HG03442 (cell line): ENCODE measurements around the gene BMAL2.

ENCODE experiments used
- ATAC-seq: cut with Tn5 transposase; IDR thresholded peaks from one replicate; pipeline ENCODE4 v1.9.1; 2021; ENCODE audit warnings: mild to moderate bottlenecking, moderate library complexity; ENCODE audit not compliant: unreplicated experiment

BMAL2 gene, protein sequence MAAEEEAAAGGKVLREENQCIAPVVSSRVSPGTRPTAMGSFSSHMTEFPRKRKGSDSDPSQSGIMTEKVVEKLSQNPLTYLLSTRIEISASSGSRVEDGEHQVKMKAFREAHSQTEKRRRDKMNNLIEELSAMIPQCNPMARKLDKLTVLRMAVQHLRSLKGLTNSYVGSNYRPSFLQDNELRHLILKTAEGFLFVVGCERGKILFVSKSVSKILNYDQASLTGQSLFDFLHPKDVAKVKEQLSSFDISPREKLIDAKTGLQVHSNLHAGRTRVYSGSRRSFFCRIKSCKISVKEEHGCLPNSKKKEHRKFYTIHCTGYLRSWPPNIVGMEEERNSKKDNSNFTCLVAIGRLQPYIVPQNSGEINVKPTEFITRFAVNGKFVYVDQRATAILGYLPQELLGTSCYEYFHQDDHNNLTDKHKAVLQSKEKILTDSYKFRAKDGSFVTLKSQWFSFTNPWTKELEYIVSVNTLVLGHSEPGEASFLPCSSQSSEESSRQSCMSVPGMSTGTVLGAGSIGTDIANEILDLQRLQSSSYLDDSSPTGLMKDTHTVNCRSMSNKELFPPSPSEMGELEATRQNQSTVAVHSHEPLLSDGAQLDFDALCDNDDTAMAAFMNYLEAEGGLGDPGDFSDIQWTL

DNA sequence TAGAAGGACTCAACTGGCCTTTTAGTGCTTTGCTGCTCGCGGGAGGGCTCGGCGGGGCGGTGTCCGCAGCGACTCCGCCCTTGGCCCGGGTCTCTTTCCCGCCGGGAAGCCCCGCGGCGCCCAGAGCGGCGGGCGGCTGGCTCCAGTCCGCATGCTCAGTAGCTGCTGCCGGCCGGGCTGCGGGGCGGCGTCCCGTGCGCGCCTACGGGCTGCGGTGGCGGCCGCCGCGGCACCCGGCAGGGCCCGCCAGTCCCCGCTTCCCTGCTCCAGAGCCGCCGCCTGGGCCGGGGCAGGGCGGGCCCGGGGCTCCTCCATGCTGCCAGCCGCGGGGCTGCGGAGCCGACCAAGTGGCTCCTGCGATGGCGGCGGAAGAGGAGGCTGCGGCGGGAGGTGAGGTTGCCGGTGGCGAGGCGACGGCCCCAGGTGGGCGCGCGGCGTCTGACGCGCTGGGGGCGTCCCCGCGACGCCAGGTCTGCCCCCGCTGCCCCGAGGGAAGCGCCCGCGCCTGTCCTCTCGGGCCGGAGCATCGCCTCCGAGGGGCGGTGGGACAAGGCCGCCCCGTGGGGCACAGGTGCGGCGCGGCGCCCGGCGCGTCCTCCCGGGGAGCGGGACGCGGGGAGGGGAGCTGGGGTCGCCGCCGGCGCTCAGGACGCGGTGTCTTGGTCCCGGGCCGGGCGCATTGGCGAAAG lies at the start of gene BMAL2:
TSS of gene BMAL2 (plus strand) at position 123 of the 689 bp plus-strand sequence. CDS start at position 360, 237 bp downstream.
- peak; percentile 34 for ATAC-seq

DNA sequence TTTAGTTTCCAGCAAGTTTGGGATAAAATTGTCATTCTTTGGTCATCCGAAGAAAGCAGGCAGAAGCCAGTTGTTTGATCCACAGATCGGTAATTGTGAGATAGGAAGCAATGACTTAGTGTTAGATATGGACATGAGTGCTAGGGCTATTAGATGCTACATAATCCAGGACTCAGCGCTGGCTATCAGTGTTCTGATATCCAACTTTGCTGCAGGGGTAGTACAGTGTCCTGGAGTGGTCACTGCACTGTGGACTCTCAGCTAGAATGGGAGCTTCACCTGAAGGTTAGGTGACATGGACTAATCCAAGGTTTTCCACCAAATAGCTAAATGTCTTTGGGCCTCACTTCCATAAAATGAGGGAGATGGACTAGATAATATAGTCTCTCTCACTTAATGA lies 48.6 kb upstream of the BMAL2 start:
- no peak for ATAC-seq

DNA sequence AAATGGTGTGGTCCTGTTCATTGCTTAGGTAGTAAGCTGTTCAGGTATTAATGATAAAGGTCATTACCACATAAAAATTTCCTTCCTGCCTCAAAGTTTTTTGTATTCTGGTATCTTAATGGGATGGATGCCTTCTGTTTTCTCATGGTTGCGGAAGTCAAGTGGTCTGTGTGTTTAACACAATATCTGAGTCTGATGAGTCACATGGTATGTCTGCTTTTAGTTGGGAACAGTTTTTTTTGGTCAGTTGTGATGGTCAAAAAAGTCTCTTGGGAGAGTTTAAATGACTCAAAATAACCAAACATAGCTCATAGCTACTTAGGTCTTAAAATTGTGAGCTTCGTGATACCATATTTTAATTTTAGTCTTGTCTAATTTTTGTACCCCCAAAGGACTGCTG lies 47.9 kb upstream of the BMAL2 start:
- peak; percentile 78 for ATAC-seq

DNA sequence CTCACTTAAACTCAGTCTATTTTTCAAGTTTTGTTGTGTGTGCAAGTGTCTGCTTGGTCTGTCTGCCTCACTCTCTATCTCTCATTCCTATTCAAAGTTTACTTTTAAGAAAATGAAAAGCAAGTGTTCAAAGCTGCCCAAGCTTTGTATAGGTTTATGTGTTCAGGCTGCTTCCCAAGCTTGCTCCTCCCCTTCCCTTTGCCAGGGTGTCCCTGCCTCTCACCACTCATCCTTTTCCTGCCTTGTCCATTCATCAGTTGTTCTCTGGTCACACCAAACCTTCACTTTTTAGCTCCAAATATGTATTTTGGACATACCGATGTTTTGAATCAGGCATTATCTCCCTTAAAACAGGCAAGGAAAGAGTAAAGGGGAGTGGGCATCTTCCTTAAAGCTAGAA lies 47.2 kb upstream of the BMAL2 start:
- no peak for ATAC-seq

DNA sequence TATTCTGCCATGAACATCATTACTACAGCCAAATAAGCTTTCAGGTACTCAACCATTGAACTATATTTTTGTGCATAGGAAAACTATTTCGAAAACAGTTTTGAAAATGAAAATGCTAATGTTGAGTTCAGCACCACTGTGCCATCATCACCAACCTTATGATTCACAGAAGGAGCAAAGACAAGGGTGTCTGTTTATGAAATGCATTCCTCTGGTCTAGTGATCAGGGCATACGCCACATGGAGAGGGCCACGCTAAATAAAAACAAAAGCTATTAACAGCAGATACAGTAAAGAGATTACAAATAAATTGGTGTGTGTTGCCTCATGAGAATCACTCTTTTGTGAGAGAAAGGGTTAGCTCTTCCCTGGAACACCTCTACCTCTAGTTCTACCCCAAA lies 43.2 kb upstream of the BMAL2 start:
- no peak for ATAC-seq

DNA sequence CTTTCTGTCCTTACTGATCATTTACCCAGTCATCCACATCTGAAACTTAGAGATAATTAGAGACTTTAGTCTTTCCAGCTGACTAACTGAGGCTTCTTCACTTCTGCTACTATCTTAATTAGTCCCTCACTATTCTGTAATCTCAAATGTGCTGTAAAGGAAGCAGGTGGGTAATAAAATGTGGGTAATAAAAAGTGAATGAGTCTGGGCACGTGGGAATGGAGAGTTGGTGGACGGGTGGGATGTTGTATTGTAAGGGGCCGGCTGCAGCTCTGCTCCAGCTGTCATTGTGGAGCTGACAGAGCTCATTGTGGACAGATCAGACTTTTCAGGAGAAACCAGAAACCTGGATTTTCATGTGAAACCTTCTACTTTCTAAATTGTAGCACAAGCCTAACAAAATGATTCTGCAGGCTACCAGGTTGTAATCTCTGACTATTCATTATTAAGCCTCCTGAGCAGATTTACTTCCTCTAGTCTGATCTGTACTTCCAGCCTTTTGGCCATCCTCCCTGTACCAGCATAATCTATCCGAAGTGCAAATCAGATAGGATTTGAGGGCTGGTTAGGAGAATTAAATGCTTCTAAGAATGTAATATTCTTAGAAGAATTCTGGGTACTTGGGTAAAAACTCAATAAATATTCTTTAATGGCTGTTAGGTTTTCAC lies 42.0 kb upstream of the BMAL2 start:
- ATAC-seq: no peak

DNA sequence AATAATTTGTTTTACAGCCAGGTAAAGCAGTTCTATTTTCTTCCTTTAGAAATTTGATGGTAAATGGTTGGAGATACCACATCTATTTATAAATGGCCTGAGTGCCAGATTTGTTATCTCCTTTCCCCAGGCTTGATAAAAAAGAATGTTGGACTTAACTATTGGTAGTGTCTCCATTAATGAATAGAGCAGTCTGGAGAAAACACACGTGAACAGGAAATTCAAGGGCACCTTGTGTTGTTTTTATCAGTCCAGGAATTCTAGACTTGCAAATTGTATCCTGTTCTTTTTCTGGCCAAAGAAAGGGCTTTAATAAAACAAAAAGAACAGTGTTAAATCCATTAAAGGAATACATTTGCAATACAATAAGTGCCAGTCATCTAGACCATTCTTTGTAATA lies 40.8 kb upstream of the BMAL2 start:
- ATAC-seq: no peak

DNA sequence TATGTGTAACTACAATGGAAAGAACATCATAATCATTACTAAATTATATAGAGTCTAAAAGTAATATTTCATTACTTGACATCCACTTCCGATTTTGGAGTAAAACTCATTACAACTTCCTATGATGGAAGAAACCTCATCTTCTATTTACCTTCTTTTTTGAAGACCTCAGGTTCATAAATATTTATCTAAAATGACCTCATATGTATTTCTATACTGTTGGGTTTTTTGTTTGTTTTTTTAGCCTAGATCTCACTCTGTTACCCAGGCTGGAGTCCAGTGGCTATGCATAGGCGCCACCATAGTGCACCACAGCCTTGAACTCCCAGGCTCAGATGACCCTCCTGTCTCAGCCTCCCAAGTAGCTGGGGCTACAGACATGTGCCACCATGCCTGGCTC lies 39.9 kb upstream of the BMAL2 start:
- ATAC-seq: no peak

DNA sequence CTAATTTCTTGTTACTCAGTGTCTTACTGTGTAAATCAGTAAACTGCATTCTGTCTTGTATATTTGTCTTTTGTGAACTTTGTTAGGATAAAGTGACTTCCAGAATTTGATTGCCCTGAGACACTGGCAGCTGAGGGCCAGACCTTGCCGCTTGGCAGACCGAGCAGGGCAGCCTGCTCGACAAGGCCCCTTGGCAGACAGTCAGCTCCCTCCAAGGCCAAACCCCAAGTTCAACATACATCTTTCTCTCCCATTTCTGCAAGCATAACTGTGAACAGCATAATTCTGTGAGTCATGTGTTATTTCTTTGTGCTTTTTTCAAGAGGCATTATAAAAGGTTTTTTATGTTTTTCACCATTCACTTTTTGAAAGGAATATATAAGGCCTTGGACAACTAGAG lies 39.2 kb upstream of the BMAL2 start:
- no peak for ATAC-seq

DNA sequence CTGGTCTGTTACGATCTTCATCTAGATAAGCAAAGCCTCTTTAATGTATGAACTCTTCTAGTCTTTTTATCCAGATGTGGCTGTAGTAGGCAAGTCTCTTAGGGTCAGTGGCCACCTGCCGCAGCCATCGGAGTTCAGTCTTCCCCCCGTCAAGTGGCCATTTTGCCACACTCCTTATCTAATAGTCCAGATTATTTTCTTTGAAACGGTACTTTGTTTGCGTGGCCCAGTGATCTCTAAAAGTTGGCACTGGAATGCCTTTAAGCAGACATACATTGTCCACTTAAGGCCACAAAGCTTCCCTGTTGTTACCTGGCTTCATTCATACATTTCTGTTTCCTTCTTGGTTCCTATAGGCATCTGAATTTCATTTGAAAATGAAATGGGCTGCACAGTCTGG lies 36.0 kb upstream of the BMAL2 start:
- ATAC-seq: no peak

DNA sequence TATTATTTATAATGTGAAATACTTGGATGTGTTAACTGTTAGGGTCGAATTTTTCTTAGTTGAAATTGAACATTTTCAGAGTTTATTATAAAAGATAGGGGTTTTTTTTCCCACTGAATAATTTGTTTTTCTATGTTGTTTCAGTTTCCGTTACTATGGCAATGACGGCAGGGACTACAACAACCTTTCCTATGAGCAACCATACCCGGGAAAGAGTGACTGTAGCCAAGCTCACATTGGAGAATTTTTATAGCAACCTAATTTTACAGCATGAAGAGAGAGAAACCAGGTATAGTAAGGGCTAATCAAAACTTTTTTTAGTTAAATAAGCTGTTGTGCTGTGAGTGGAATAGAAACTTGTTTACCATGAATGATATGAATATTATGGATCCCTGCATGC lies 35.1 kb upstream of the BMAL2 start:
- no peak for ATAC-seq

DNA sequence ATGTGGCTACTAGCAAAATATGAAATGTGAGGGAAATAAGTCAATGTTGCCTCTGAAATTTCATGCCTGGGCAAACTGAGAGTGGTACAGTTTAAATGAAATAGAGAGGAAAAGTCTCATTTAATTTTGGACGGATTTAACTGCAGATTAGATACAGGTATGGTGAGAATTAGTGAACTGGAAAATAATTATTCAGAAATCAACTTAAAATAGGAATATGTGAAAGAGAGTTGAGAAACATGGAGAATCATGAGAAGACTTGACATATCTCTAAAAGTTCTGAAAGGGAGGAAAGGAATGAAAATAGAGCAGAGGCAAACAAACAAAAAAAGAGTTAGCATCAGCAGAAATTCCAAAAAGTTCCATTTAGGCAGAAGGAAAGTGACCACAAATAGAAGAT lies 33.5 kb upstream of the BMAL2 start:
- ATAC-seq: no peak

DNA sequence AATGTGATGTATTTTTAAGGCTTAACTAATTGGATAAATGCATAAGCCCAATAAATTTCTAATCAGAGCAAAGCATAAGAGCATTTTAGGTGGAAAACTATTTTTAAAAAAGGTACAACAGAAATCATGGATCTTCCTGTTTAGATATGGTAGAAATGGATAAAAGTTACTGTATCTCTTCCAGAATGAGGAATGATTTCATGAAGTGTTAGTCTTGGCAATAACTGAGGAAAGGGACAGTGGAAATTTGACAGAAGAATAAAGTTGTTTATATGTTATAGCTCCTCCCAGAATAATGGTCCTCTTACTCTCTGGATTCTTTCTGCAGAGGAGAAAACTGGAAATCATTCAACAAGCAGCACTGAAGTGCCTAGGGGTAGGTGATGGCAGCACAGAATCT lies 32.4 kb upstream of the BMAL2 start:
- ATAC-seq: no peak

DNA sequence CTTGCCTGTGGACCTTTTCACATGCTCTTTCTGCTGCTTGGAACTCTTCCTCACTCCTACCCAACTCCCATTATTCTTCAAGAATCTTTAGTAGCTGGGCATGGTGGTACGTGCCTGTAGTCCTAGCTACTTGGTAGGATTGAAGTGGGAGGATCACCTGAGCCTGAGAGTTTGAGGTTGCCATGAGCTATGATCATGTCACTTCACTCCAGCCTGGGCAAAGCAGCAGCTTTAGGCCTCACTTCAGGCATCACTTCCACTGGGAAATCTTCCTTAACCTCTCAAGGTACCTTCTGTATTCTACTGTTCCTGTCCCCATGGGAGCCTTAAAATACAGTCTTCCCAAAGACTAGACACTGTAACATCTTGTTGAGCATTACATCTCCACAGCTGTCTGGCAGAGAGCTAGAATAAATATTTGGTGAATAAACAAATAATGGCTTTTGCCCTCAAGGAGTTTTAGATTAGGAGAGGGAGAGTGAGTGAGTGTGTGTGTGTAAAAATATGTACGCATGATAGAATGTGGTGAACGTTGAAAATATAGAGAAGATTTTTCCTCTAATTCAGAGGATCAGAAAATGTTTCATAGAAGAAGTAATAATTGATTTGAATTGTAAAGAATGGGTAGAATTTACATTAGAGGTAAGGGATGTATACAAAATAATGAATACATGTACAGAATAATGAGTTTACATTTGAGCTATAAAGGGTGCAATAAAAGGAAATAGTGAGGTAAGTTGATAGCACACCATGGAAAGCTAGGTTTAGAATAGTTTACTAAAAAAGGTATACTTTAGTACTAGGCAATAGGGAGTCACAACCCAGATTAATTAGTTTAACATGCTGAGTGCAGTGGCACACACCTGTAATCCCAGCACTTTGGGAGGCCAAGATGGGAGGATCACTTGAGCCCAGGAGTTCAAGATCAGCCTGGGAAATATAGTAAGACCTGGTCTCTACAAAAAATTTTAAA lies 29.2 kb upstream of the BMAL2 start:
- ATAC-seq: no peak

DNA sequence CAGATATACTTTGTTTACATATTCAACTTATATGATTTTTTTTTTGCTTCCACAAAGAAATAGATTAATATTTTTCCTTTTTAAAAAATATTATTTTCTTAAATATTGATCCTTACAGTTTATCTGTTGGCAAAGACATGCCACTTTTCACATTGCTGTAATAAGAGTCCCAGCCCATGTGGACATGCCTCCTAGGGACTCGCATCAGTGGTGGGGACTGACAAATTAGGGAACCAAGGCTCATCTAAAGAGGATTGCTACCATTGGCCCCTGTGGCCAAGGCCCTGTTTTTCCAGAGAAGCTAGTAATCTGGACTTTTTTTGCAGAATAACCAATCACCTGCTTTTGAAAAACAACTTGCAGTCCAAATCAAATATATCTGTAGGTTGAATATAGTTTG lies 27.8 kb upstream of the BMAL2 start:
- no peak for ATAC-seq

DNA sequence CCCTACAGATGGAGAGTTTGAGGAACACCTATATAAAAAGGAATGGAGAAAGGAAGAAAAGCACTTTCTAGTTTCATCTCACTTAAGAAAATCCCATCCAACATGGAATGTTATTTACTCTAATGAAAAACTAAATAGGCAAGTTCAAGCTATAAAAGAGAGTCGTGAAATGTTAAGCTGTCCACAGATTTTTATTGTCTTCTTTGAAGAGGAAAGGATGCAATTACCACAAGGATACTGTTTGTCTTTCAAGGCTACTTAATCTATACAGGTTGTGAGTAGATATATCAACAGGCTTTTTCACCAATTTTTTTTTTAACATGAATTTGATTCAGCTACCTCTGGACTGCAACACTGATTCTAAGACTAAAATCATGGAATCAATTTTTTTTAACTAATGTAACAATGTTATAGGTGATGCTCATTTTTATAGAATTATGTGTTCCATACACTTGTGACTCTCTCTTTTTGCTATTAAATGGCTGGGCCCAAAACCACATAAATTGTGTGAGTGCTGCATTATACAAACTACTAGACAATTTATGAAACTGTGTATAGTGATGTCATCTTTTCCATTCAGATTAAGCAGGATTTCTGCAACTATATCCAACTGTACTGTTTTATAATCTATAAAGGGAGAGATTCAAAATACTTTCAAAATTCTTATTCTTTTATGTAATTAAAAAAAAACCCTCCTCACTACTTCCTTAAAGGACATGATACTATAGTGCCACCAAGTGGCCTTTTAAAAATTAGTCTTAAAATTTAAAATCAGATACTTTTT lies 26.8 kb upstream of the BMAL2 start:
- no peak for ATAC-seq

DNA sequence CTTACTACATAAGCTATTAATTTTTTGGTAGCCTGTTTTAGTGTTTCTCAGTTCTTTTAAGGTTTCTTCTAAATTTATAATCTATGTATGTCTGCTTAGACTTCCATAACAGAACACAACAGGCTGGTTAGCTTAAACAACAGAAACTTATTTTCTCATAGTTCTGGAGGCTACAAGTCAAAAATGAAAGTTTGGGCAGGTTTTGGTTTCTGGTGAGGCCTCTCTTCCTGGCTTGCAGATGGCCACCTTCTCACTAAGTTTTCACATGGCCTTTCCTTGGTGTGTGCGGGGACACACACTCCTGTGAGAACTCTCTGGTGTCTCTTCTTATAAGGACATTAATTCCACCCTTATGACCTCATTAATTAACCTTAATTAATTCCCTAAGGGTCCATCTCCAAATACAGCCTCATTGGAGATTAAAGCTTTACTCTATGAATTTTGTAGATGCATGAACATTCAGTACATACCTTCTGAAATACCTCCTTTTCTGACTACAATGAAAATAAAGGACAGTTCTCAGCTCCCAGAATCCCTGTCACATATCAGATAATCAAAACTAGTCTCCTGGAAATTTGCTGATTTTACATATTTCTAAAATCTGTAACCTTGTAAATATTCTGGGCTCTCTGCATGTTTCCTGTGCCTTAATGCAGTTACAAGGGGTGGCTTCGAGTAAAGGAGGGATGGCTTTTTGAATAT lies 23.2 kb upstream of the BMAL2 start:
- peak; percentile 47 for ATAC-seq

DNA sequence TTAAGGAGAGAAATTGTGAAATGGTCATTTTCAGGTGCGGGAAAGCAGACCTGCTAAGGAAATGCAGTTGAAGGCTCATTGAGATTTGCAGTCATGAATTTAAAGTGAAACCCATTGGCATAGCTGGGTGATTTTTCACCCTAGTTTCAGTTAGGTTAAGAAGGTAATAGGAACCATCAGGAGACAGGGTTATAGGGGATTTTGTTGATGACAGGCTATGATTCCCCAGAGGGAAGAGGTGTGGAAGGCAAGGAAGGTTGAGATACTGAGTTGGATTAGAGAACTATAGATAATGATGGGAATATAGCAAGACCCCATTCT lies 22.7 kb upstream of the BMAL2 start:
- no peak for ATAC-seq

DNA sequence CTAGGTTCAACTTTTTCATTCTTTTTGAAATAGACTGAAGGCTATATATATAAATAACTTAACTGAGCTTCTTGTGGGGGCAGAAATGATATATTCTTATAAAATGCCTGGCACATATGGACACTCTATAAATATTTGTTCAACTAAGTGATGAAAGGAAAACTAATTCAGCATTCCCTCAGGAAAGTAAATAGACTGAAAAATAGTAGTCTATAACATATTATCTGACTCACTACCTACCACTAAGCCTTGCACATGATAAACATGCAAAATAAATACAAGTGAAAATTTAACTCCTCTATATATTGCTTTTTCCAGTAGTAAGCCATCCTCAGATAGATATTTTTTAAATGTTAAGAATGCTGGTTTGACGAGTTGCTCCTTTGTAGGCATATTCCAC lies 15.7 kb upstream of the BMAL2 start:
- ATAC-seq: no peak
